Rectal smooth muscle tissue (tissue), 1 donor: ENCODE data around the gene OR9Q1.
"Not testable (repeated sequence)": the region's sequence is repeated elsewhere in the genome, so short reads cannot be mapped to it uniquely, and the experiment has no call there.

ENCODE experiments used
- H3K27ac ChIP-seq: one replicate; pipeline ENCODE4 v1.7.0; 2013; ENCODE audit warnings: low read depth, low read length, inconsistent platforms
- H3K27me3 ChIP-seq: one replicate; pipeline ENCODE4 v1.7.0; 2013; ENCODE audit warnings: low read length; ENCODE audit not compliant: control insufficient read depth, insufficient read depth
- H3K36me3 ChIP-seq: one replicate; pipeline ENCODE4 v1.7.0; 2013; ENCODE audit warnings: low read length; ENCODE audit not compliant: control insufficient read depth, insufficient read depth
- H3K4me1 ChIP-seq: one replicate; pipeline ENCODE4 v1.7.0; 2013; ENCODE audit warnings: low read length; ENCODE audit not compliant: control insufficient read depth, insufficient read depth
- H3K4me3 ChIP-seq: one replicate; pipeline ENCODE4 v1.7.0; 2013; ENCODE audit warnings: low read length
- H3K9ac ChIP-seq: one replicate; pipeline ENCODE4 v1.7.0; 2013; ENCODE audit warnings: low read length

The OR9Q1 gene

DNA sequence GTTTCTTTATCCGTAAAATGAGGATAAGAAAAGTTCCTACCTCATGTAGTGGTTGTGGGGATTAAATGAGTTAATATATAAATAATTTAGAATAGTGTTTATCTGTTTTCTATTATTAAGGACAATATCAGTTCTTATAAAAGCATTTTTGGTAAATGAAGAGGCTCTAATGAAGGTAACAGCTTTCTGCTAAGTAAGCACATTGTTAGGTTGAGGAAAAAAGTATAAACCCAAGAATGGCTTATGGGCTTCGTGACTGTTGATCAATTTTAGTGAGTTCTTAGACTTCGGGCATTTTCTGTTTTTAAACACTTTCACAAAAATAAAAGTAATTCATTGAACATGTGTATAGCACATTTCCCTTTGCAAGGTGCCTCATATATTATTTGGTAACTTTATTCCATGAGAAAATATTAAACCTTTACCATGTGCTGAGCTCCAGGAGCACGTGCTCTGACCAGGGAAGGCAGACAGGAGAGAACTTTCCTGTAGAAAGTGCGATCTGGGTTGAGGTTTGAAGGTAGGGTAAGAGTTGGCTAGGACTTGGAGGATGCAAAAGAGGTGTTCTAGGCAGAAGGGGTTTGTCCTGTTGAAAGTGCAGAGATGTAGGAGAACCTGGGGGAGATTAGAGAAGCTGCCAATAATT is 153.9 kb downstream of the OR9Q1 start:
- H3K9ac ChIP-seq, result no peak overlapping the region
- H3K4me3 ChIP-seq, result no peak overlapping the region
- H3K36me3 ChIP-seq, result no peaks in the 10 kb centered on the region
- H3K27me3 ChIP-seq, result no peaks in the 10 kb centered on the region
- no peaks in the 10 kb centered on the region for H3K4me1 ChIP-seq
- no peak overlapping the region for H3K27ac ChIP-seq

DNA sequence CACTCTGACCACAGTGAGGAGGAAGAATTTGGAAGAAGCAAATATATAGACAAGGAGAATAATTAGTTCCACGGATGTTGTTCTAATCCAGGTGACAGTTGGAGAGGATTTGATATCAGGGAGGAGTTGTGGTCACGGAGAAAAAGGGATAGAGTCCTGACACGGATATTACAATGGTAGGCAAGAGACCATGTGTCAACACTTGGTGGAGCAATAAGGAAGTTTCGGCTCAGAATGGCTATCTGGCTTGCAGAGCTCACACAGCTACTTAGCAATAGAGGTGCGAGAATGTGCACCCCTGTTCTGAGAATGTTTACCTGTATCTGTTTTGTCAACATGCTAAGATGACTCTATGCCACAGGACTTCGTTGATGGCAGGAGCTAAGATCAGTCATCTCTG is 154.8 kb downstream of the OR9Q1 start:
- no peak overlapping the region for H3K9ac ChIP-seq
- no peaks in the 10 kb centered on the region for H3K4me1 ChIP-seq
- no peaks in the 10 kb centered on the region for H3K36me3 ChIP-seq
- no peak overlapping the region for H3K4me3 ChIP-seq
- H3K27ac ChIP-seq, result no peak overlapping the region
- H3K27me3 ChIP-seq, result no peaks in the 10 kb centered on the region

DNA sequence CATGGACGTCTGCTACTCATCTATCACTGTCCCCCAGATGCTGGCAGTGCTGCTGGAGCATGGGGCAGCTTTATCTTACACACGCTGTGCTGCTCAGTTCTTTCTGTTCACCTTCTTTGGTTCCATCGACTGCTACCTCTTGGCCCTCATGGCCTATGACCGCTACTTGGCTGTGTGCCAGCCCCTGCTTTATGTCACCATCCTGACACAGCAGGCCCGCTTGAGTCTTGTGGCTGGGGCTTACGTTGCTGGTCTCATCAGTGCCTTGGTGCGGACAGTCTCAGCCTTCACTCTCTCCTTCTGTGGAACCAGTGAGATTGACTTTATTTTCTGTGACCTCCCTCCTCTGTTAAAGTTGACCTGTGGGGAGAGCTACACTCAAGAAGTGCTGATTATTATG is 156.0 kb downstream of the OR9Q1 start:
- Histone ChIP-seq H3K4me3 (no peak overlapping the region), H3K36me3 (no peaks in the 10 kb centered on the region), H3K9ac (no peak overlapping the region), H3K27ac (no peak overlapping the region), H3K27me3 (no peaks in the 10 kb centered on the region), H3K4me1 (no peaks in the 10 kb centered on the region)

DNA sequence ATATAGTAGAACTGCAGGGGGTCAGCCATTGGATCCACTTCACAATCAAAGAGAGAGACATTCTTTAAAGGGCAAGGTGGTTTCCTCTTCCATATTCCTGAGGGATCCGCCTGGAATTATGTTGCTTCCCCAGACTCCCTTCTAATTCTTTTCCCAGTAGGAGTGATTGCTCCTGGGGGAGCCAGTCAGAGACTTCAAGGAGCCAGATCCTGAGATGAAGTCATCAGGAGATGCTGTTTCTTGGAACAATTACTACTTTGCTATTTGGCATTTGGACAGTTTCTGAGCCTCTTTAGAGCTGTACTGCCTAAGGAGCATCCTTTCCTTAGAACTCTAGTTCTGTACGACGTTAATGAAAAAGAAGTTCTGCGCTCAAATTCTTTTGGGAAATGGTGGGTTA is 163.3 kb downstream of the OR9Q1 start:
- no peak overlapping the region for H3K9ac ChIP-seq
- H3K4me3 ChIP-seq, result no peak overlapping the region
- no peaks in the 10 kb centered on the region for H3K4me1 ChIP-seq
- H3K27ac ChIP-seq, result no peak overlapping the region
- no peaks in the 10 kb centered on the region for H3K27me3 ChIP-seq
- H3K36me3 ChIP-seq, result no peaks in the 10 kb centered on the region

DNA sequence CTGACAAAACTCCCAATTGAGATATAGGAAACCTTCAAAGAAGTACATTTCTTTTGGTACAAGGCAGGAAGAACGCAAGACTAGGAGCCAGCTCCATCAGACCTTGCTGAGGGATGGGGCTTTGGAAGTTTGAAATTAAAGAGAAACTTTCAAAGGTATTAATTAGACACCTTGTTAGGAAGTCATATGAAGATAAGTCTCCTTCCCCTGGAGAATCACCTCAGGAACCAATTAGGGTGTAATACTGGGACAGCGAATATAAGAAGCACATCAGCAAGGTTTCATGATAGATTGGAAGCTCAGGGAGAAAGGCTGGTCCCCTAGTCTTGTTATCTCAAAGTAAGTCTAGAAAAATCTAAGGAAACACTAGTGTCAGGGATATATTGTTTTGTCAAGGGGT is 165.1 kb downstream of the OR9Q1 start, which contains the start of gene OR9Q2:
OR9Q2 (plus strand) TSS at position 301 of the 400 bp plus-strand sequence. CDS start 1,421 bp downstream, outside the sequence.
- Histone ChIP-seq H3K36me3 (no peaks in the 10 kb centered on the region), H3K4me1 (no peaks in the 10 kb centered on the region), H3K4me3 (no peak within 1 kb of the TSS), H3K27ac (no peak within 1 kb of the TSS), H3K27me3 (no peaks in the 10 kb centered on the region), H3K9ac (no peak within 1 kb of the TSS)

DNA sequence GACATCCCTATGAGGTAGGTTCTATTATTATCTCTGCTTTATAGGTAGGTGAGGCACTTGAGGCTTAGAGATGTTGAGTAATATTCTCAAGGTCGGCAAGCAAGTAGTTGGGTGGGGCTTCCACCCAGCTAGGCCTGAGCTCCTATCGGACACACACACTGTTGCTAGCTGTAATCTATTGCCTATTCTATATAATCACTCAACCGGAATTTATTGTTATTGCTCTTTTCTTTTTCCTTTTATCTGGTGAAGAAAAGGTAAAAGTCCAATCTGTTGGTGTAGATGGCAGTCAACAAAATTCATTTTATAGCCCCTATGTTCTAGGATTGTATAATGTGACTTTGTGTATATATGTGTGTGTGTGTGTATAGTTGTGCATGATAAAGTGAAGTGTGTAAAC is 168.5 kb downstream of the OR9Q1 start:
- Histone ChIP-seq H3K27ac (no peak overlapping the region), H3K4me3 (no peak overlapping the region), H3K36me3 (no peaks in the 10 kb centered on the region), H3K4me1 (no peaks in the 10 kb centered on the region), H3K9ac (no peak overlapping the region), H3K27me3 (no peaks in the 10 kb centered on the region)

DNA sequence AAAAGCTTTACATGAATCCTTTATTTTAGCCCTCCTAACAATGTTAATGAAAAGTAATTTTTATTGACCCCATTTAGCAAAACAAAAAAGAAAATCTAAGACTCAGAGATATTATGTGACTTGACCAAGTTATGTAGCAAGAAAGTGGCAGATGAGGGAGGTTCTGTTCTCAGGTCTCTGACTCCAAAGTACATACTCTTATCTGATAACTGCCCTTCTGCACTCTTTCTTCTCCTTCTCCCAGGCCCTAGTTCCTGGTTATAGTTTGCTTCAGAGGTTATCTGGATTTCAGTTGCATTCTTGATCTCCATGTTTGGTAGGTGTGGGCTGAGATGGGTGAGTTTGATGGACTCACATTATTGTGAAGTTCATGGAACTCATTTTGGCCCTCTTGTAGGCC is 169.7 kb downstream of the OR9Q1 start:
- Histone ChIP-seq H3K27me3 (no peaks in the 10 kb centered on the region), H3K36me3 (no peaks in the 10 kb centered on the region), H3K9ac (no peak overlapping the region), H3K4me3 (no peak overlapping the region), H3K27ac (no peak overlapping the region), H3K4me1 (no peaks in the 10 kb centered on the region)

DNA sequence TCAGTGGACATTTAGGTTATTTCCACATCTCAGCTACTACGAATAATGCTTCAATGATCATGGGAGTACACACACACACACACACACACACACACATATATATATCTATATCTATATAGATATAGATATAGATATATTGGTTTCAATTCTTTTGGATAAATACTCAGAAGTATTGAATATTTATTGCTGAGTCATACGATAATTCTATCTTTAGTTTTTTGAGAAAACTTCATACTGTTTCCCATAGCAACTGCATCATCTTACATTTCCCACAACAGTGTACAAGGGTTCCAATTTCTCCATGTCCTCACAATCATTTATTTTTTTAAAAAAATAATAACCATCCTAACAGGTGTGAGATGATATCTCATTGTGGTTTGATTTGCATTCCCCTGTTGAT is 172.3 kb downstream of the OR9Q1 start:
- no peaks in the 10 kb centered on the region for H3K27me3 ChIP-seq
- H3K9ac ChIP-seq, result no peak overlapping the region
- H3K27ac ChIP-seq, result no peak overlapping the region
- H3K36me3 ChIP-seq, result no peaks in the 10 kb centered on the region
- no peaks in the 10 kb centered on the region for H3K4me1 ChIP-seq
- H3K4me3 ChIP-seq, result no peak overlapping the region

DNA sequence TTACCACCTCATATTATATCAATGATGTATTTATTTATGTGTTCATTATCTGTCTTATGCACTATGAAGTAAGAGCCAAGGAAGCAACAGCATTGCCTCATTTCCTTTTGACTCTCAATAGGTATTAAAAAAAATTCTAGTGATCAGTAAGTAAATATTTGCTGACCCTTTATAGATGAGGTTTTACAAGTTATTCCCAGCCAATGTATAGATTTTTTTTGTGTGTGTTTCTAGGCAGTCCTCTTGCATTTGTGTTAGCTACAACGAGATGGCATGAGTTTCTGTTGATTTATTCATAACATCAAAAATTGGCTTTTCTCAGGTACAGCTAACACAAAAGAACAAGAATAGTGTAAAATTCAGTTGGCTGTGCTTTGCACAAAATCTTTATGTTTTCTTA is 175.6 kb downstream of the OR9Q1 start:
- no peak overlapping the region for H3K27ac ChIP-seq
- H3K4me1 ChIP-seq, result no peaks in the 10 kb centered on the region
- no peaks in the 10 kb centered on the region for H3K36me3 ChIP-seq
- no peaks in the 10 kb centered on the region for H3K27me3 ChIP-seq
- no peak overlapping the region for H3K9ac ChIP-seq
- no peak overlapping the region for H3K4me3 ChIP-seq

DNA sequence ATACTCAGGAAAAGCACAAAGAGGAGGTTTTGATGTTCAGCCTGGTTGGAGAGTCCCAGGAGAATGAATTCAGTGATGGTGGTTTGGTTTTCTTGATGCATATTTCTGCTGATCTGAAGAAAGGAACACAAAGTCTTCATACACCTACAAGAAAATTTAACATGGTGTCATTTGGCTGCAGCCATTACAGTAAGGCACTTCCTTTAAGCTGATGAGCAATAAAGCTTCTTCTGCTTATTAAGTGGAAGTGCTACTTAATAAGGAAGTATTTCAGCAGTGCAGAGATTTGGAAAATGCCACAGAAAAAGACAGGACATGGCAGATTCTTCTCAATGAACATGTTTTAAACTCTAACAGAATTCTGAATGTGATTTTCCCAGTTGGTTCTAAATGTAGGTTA is 180.4 kb downstream of the OR9Q1 start, which contains the start of gene OR1S2:
OR1S2 (minus strand) TSS at position 101 of the 400 bp plus-strand sequence; CDS start at position 101, 0 bp downstream.
- H3K36me3 ChIP-seq, result no peaks in the 10 kb centered on the region

DNA sequence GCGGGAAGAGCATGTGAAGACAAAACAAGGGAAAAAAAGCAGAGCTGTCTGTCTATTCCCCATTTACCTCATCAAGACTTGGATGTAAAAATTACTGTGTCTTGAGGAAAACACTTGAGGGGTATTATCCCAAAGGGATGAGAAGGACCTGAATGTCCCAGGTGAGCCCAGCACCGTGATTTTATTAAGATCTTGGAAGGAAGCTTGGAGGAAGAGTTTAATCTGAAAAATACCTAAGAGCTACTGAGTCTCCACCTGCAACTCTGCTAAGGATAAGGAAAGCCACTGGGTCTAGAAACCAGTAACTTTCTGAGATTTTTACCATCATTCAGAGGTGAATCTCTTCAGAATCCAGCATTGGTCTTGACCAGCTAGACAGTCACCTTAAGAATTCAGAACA is 188.7 kb downstream of the OR9Q1 start, which contains the start of gene OR1S1:
OR1S1 (plus strand) TSS at position 301 of the 400 bp plus-strand sequence.
- H3K4me3 ChIP-seq, H3K4me1 ChIP-seq, H3K27ac ChIP-seq, H3K9ac ChIP-seq, H3K27me3 ChIP-seq, H3K36me3 ChIP-seq: not testable (repeated sequence)

More for the DNA sequence above, 180.4 kb downstream of the OR9Q1 start, which contains the start of gene OR1S2:
- Histone ChIP-seq H3K9ac (no peak within 1 kb of the TSS), H3K4me3 (no peak within 1 kb of the TSS), H3K27ac (no peak within 1 kb of the TSS), H3K27me3 (no peaks in the 10 kb centered on the region), H3K4me1 (no peaks in the 10 kb centered on the region)

DNA sequence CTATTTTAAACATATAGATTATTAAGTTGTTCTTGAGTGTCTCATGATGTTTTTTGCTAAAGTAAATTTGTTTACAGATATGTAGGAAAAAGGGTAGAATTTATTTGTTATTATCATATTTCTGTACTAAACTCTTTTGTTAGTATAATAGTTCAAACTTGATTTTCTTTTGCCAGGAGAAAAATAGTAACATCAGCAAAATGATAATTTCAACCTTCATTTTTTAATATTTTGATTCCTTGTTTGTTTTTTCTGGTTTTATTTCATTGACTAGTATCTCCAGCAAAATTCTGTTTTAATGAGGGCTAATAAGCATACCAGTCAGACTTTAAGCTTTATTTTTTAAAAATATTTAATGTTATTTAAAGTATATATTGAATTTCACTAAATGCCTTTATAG is 192.8 kb downstream of the OR9Q1 start:
- Histone ChIP-seq H3K36me3 (no peaks in the 10 kb centered on the region), H3K27me3 (no peaks in the 10 kb centered on the region), H3K9ac (no peak overlapping the region), H3K27ac (no peak overlapping the region), H3K4me3 (no peak overlapping the region), H3K4me1 (no peaks in the 10 kb centered on the region)

DNA sequence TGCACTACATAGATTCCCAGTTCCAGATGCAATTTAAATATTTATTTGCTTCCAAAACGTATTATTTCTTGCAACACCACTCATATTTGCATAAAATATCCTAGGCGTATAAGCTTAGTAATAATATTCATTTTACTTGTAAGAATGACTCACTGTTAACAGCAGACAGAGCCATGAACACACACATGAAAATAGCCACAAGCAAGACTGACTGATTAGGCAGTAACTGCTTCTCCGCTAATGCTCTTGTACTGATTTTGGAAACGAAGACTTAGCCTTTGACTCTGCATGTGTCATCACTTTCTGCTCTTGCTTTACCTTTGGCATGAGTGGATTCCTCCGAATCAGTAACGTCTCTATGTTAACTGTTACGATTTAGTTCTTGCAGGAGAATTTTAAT is 199.0 kb downstream of the OR9Q1 start:
- no peak overlapping the region for H3K27ac ChIP-seq
- H3K4me1 ChIP-seq, result no peaks in the 10 kb centered on the region
- H3K9ac ChIP-seq, result no peak overlapping the region
- no peaks in the 10 kb centered on the region for H3K27me3 ChIP-seq
- no peak overlapping the region for H3K4me3 ChIP-seq
- no peaks in the 10 kb centered on the region for H3K36me3 ChIP-seq
